Raji (cell line): ENCODE results near the gene SPOUT1.
A peak's percentile ranks its signal among the peaks of the same experiment; 100 is the strongest.

ENCODE experiments used
- POLR2A ChIP-seq: IDR thresholded peaks from 2 replicates; pipeline ENCODE4 v1.6.1; 2011; ENCODE audit warnings: low read depth, low read length, control low read depth; ENCODE audit not compliant: insufficient read depth

SPOUT1 gene

GRCh38 chr9:128829477-128830251, at the start of gene SPOUT1:
TSS of gene SPOUT1 (minus strand) at chr9:128829794. CDS start at chr9:128829780, 14 bp downstream.
- peak; percentile 92 for TF ChIP-seq POLR2A

- TF ChIP-seq POLR2A = no peak
These were observed 48.3 kb upstream of the SPOUT1 start for GRCh38 chr9:128877852-128878251.

GRCh38 chr9:128870128-128870940, 40.7 kb upstream of the SPOUT1 start:
- TF ChIP-seq POLR2A = no peak

GRCh38 chr9:128863647-128864046, 34.1 kb upstream of the SPOUT1 start:
- TF ChIP-seq POLR2A = no peak

- no peak for TF ChIP-seq POLR2A
These were observed 32.8 kb upstream of the SPOUT1 start for GRCh38 chr9:128862401-128862851.

- no peak for TF ChIP-seq POLR2A
These were observed 31.9 kb upstream of the SPOUT1 start for GRCh38 chr9:128861501-128861900.

GRCh38 chr9:128860937-128861336, 31.3 kb upstream of the SPOUT1 start:
- TF ChIP-seq POLR2A = no peak

- TF ChIP-seq POLR2A = no peak
These were observed 18.2 kb upstream of the SPOUT1 start for GRCh38 chr9:128847803-128848202.

- no peak for TF ChIP-seq POLR2A
These were observed 17.1 kb upstream of the SPOUT1 start for GRCh38 chr9:128846680-128847030.

GRCh38 chr9:128845186-128845931, 15.8 kb upstream of the SPOUT1 start:
- TF ChIP-seq POLR2A = no peak

GRCh38 chr9:128841694-128842492, 12.3 kb upstream of the SPOUT1 start:
- TF ChIP-seq POLR2A = no peak

GRCh38 chr9:128840524-128840923, 10.9 kb upstream of the SPOUT1 start:
- no peak for TF ChIP-seq POLR2A

GRCh38 chr9:128838338-128838737, 8.7 kb upstream of the SPOUT1 start:
- TF ChIP-seq POLR2A = no peak

- no peak for TF ChIP-seq POLR2A
These were observed 7.0 kb upstream of the SPOUT1 start for GRCh38 chr9:128836509-128837145.
